GM20431 (cell line): ENCODE data around the gene ZNF827.

Experiments
- in situ Hi-C: fragments of 300-500 bp; cut with MseI, MboI; formaldehyde crosslinking; loops from one replicate; pipeline ENCODE4 v1.15.0; 2020; ENCODE audit warnings: low sequenced_read_pairs; ENCODE audit not compliant: unreplicated experiment

The ZNF827 gene

DNA sequence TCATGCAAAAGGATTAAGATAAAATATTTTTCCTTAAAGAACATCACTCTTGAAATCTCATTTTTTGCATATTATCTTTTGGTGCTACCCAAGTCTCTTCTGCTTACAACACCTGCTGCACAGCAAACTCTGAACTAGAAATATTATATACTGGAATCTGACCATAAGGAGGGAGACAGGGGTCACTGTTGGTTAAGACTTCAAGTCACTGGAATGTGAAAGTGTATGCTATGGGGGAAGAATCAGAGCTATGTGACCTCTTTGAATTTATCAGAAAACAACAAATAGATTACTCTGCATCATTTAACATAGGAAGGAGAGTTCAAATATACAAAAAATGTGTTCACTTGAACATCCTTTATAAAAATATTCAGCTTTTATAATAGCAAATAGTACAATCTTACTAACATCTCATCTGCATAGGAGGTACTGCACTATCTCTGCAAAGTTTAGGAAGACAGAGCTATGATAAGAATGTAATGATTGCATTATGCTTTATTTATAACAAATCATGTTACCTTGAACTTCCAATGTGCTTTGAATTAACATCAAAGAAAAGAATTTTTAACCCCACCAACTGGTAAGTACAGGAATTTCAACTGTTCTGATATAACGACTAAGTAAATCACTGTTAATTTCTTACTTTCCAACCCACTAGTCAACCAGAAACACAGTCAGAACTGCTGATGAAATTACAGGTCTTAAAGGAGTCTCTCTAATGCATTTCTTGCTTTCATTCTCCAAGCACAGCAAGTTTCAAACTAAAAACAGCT, 69.8 kb downstream of the ZNF827 start:
- in situ Hi-C loops, result no loop called here

DNA sequence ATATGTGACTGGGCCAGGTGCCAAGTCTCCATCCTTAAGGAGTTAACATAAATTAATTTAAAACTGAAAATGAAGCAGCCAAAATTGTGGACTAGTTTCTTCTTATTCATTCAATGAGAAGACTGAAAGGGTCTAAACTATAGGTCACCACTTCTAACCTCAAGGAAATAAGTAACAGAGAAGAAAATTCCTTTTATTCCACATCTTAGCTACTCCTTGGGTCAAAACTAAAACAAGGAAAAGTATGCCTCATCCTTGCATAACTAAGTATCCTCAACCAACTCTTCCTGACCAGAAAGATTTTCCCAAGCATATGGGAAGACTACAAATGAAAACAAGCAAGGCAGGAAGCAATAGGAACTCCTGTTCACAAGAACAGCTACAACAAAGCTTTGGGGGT, 71.2 kb downstream of the ZNF827 start:
- in situ Hi-C loops, result no loop called here

DNA sequence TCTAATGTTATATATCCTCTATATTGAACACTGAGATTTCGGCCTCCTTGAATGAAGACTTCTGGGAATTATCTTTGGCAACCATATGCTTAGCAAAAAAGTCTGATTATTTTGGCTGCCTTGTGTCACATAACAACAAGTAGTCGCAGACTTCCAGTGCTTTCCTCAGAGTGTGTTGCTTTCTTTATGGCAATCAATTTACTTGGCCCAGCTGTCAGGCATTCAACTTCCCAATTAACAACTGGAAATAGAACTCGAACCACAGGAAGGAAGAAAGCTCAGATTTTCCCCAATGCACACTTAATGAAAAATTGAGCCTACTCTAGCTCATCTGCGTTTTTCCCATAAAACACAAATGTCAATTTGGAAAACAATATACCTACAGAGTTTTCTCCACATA, 71.6 kb downstream of the ZNF827 start:
- in situ Hi-C loops, result no loop called here

DNA sequence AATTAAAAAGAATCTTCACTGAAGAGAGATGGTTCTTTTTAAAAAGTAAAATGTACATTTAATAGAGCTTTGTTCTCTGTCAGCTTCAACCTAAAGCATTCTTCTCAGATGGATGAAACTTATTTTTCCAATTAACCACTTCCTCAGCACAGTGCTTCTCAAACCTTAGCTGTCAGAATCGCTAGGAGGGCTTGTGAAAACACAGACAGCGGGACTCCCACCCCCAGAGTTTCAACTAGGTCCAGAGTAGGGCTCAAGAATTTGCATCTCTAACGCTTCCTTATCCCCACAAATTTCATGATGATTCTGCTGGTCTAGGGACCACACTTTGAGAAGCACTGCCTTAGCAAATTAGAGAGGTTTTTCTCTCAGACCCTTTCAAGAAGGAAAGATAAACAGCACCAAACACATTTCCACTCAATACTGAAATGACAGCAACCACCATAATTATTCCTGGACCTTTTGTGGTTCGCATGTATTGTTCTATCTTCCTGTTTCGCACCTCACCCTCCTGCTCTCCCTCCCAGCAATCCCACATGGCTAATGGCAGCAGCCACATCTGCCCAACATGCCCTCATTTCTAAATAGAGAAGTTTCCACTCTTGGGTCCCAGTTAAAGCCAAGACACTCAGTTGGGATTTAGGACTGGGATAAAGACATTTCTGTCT, 73.2 kb downstream of the ZNF827 start:
- in situ Hi-C loops, result no loop called here

DNA sequence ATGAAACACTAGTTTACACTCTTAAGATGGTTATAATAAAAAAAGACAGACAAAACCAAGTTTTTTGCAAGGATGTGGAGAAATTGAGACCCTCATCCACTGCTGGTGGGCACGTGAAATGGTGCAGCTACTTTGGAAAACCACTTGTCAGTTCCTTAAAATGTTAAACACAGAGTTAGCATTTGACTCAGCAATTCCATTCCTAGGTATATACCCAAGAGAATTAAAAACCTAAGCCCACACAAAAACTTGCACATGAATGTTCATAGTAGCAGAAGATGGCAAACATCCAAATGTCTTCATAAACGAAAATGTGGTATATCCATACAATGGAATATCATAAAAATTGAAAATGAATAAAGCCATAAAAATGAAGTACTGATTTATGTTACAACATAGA, 75.4 kb downstream of the ZNF827 start:
- in situ Hi-C loops, result no loop called here

DNA sequence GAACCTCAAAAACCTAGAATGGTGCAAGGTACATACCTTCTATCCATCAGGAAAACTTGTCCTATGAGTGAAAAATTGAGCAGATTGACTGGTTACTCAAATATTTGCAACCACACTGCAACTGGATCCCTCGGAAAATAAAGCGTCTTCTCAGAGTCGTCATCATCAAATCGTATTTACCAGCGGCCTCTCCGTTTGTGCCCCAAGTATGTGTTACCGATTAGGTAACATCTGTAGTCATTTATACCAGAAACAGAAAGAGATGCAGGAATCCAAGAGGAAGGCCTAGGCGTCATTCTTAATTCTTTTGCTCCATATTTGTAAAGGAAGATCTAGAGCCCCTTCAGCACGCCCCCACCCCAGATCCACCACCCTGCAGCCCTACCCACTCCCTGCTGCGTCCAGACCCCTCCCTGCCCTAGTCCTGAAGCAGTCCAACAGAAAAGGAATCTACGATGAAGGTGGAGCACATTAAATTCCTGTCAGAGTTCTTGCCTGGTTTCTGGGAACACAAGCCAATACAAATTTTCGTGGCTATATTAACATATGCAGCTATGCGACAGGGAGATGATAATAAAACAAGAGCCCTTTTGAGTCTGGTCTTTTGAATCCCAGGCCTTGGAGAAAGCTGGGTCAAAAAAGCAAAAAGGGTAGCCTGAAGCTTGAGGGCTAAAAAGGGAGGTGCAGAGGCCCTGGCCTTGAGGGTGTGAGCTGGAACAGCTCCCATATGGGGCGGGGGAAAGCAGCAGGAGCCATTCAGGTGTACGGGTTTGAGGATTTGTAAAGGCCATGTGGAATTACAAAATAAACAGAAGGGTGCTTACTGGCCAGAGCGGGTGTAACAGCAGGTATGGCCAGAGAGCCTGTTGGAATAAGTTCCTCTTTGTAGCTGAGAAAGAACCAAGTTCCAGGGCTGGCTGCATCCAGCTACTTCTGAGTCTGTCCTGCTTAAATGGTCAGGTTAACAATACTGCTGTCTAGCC, 77.0 kb downstream of the ZNF827 start:
- in situ Hi-C loops, result no loop called here

DNA sequence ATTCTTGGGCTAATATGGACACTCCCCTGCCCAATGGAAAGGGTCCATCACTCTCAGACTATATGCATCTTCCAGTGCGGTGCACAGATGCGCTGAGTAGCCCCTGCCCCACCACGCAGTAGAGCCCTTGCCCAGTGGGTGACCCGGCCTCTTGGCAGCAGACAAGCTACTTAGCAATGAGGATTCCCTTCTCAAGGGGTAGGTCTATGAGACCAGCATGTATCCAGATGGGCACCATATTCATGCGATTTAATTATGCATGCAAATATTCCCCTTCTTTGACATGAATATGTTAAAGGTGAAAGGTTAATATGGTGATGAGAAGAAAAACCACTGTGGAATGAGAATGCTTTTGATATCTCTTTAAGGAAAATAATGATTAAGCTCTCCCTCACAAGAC, 77.7 kb downstream of the ZNF827 start:
- in situ Hi-C loops, result no loop called here

DNA sequence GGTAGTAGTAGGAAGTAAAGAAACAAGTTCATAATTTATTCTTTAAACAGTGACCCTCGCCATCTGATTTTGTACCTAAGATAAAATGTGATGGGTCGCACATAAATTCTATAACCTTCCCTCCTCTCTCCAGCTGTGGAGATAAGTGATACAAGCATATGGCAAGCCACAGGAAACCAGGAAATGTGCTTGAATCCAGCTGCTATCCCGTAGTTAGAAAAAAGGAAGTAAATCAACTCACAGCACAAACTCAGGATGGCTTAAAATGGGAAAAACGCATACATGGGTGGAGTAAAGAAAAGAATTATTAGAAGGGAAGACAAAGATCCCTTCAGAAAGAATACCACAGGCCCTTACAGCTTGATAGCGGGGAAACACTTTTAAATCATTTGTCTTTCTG, 78.2 kb downstream of the ZNF827 start:
- in situ Hi-C loops, result no loop called here

DNA sequence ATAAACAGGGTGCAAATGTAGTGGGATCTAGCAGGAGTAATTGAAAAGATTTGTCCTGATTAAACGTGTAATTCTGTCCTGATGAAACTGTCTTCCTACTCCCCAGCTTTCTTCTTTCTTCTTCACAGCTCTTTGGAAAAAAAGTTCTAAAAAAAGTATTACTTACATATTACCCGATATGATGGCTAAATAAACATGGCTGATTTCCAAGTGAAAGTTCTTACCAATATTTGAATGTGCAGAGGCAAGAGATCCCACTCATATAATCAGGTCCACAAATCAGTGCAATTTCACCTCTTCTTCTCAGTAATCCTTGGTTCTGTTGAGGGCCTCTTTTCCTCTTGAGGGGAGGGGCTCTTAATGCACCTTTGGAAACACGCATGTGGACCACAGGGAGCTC, 78.7 kb downstream of the ZNF827 start:
- in situ Hi-C loops, result no loop called here

DNA sequence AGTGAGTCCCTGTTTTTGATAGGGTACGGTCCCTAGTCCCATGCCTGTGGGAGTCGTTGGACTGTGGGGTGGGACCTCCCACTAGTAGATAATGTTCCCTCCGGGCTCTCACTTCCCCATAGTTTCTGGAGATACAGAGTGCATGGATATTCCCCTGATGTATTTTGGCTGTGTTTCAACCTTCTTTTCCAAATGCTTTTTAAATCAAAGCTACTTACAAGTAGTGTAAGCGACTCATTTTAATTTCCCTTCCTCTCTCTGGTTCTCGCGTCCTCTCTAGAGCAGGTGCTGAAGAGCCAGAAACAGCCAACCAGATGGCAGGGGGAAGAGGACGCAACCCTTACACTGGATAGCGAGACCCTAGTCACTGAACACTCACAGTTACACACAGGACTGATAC, 79.2 kb downstream of the ZNF827 start:
- in situ Hi-C loops, result no loop called here

DNA sequence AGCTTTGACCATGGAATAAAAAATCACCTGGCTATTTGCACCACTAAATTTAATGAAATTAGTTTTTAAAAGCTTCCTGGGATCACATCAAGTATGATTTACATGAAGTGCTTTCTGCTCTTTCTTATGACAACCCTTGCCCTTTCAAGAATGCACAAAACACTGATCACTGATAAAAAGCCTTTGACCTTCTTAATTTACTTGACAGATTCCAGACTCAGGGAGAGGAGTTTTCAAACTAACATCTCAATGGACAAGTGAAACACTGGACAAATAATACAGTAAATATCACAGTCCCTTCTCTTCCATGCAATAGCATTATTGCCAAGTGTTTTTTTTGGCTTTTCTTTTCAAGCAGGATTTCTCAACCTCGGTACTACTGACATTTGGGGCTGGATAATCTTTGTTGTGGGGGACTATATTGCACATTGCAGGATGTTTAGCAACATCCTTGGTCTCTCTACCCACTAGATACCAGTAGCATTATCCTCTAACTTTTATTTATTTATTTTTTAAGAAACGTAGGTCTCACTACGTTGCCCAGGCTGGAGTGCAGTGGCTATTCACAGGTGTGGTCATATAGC, 86.3 kb downstream of the ZNF827 start:
- in situ Hi-C loops, result no loop called here

DNA sequence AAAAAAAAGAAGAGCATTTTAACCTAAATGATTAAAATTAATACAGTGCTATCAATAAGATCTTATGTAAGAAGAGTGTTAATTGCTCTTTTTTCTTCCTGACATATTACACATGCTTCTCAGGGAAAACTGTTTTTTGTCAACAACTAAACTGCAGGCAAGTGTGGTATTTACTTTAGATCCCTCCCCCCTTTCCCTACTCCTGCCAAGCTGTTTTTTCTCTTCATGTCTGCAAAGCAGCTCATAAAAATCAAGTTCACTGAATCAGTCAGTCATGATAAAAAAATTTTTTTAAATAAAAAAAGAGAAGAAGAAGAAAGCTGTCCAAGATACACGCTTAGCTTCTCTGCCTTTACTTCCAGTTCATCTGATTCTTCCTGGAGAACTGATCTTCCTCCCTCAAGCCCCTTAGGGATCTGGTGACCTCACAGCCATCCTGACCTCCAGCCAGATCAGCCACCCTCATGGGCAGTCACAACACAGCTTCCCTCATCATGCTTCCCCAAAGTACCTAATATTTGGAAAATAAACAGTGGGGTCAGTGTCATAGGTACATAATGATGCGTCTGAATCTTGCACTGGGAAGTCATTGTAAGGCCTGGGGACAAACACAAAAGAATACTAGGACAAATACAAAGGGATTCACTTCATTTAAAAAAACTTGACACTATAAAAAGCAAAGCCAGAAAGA, 87.0 kb downstream of the ZNF827 start:
- in situ Hi-C loops, result no loop called here

DNA sequence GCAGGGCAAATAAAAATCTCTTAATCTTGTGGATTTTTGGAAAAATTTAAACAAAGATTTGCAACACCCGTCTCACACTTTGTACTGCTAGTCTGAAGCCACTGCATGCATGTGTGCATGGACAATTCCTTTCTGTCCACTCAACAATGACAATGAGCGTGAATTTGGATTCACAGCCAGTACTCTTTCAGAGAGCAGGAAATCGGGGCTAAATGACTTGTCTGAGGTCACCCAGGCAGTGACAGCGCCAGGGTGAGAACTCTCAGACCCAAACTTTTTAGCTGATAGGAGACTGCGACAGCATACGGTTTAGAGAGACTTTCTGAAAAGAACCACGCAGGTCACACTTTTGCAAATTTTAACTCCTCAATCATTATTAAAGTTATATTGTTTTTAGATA, 90.9 kb downstream of the ZNF827 start:
- in situ Hi-C loops, result no loop called here

DNA sequence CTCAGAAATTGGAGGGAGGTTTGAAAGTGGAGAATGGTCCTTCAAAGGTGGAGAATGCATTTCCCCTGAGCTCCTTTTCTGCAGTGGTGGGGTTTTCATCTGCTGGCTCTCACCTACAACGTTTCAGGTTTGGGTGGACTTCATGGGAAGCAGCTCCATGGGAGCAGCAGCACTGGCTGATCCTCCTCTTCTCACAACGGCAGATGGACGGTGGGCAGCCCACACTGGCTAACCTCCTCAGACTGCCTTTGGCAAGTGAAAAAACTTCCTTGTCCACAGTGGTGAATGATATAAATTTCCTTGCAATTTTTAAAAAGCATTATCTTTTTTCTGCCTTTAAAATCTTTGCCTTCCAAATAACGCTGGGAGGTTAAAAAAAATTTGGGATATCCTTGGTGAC, 93.5 kb downstream of the ZNF827 start:
- in situ Hi-C loops, result no loop called here

DNA sequence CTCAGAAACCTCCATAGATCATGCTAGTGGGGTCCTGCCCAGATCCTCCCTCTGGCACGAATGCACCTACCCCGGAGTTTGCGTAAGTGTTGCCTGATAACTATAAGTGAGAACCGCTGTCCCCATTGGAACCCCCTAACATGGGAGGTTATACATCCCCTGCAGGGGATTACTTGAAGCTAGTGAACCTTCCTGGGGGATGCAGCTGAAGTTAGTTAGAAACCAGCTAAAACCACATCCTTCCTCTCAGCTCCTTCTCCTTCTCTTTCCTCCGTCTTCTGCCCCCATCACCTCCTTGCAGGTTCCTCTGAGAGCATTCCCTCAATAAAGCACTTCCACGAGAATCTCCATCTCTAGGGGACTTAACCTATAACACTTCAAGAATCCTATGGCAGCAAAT, 95.0 kb downstream of the ZNF827 start:
- in situ Hi-C loops, result no loop called here

DNA sequence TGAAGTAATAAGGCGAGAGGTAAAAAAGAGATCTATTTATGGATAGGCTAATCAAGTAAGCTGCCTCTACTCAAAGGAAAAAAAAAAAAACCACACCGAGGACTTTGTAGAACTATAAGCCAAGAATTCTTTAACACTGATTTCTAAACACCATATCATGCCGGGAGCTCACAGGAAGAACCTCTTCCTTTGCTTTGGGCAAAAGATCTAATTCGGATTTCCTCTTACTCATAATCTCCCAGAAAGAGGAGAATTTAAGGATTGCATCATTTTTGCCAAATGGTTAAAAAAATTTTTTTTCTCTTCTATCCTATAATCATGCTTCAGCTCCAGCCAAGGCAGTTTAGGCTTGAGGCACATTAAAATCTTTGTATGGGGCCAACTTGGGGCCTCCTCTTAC, 95.5 kb downstream of the ZNF827 start:
- in situ Hi-C loops, result no loop called here

DNA sequence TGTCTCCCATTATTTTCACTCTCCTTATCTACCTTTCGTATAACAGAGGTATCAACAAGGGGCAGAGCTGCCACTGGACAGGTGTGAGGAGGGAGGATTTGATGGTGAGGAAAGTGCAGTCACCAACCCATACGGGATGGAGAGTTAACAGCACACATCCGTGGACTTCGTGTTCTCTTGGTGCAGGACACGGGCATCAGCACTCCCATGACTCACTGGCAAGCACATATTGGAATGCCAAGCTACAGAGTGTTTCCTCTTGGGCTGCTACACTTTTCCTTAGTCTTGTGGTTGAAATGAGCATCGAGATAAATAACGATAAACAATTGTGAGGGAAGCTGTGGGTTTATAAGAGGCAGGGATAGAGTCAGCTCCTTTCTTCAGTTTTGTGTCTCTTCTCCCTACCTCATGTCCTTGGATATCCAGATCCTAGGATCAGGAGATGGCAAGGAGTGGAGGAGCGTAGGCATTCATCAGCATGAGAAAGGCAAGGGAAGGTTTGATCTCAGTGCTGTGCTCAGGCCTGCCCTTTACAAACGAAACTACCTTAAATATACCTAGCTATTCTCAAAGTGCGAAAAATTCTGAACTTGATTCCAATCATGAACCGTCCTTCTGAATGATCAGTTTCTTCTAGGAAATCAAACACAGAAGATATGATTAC, 96.3 kb downstream of the ZNF827 start:
- in situ Hi-C loops, result no loop called here

DNA sequence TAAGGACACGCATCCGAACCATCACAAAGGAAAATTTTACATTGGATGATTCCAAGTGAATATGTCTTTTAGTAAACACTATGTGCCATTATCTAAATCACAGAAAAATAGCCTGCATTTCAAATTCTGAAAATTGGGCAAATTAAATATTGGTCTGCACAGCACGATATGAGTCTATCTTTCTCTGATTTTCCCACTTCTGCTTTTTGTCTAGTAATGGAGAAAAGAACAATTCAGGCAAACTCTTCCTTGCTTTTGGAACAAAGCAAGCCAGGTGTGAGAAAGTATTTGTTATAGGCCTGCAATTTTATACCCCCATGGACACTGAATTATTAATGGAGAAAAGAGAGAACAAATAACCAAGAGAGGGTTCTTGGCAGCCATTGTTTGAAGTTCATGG, 97.8 kb downstream of the ZNF827 start:
- in situ Hi-C loops, result no loop called here

DNA sequence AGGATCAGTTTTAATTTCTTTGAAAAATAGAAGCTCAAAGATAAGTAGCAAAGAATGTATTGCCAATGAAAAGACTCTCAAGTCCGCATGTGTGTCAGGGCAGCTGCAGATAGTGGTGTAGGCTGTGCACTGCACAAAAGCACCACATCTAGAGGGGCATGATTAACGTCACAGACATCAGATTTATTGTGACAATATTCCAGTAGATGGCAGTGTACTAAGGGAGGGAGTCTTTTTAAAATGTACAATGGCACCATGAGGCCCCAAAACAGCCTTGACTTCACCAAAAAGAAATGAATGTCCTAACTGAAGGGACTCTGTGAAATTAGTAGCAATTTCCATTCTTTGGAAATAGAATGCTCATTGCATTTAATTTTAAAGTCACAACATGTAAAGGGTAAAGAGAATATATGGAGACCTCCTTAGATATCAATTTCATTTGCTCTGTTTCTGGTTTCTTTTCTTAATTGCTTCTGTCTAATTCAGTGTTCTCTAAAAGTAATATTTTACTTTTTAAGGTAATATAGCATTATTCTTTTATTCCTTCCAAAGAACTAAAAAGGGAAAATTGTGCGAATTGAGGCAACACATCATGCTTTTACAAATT, 98.4 kb downstream of the ZNF827 start:
- in situ Hi-C loops, result no loop called here
